ENCODE results near the gene RSPO4. TPM values are rescaled to one million over a fixed set of nuclear protein-coding genes. Genes with fewer than 3 reads are reported as not detected.

The RSPO4 gene
- polyA plus RNA-seq, 1 donor from 2014 or later, result not detected

GRCh38 chr20:967796-968742 is 34.0 kb downstream of the RSPO4 start:
- no peaks in the 10 kb centered on the region for H3K4me1 Mint-ChIP-seq
- no peaks in the 10 kb centered on the region for H3K9me3 Mint-ChIP-seq
- peak overlapping the region in 1 of 3 donors; percentile 62 for H3K27ac Mint-ChIP-seq
- H3K36me3 Mint-ChIP-seq, result no peaks in the 10 kb centered on the region
- H3K4me3 Mint-ChIP-seq, result peak overlapping the region in 1 of 4 donors; percentile 12
- peaks cover 12% of the 10 kb centered on the region for H3K27me3 Mint-ChIP-seq

GRCh38 chr20:965956-966355 is 36.2 kb downstream of the RSPO4 start:
- Mint-ChIP-seq H3K9me3 (no peaks in the 10 kb centered on the region), H3K36me3 (no peaks in the 10 kb centered on the region), H3K27ac (no peak overlapping the region), H3K27me3 (peaks cover 13% of the 10 kb centered on the region), H3K4me1 (no peaks in the 10 kb centered on the region), H3K4me3 (no peak overlapping the region)

GRCh38 chr20:963795-964194 is 38.3 kb downstream of the RSPO4 start:
- Mint-ChIP-seq H3K4me3 (no peak overlapping the region), H3K36me3 (no peaks in the 10 kb centered on the region), H3K27ac (no peak overlapping the region), H3K27me3 (peaks cover 12% of the 10 kb centered on the region), H3K9me3 (no peaks in the 10 kb centered on the region), H3K4me1 (no peaks in the 10 kb centered on the region)

GRCh38 chr20:962683-963082 is 39.4 kb downstream of the RSPO4 start:
- no peaks in the 10 kb centered on the region for H3K36me3 Mint-ChIP-seq
- peaks cover 13% of the 10 kb centered on the region for H3K27me3 Mint-ChIP-seq
- H3K9me3 Mint-ChIP-seq, result no peaks in the 10 kb centered on the region
- no peak overlapping the region for H3K4me3 Mint-ChIP-seq
- no peaks in the 10 kb centered on the region for H3K4me1 Mint-ChIP-seq
- no peak overlapping the region for H3K27ac Mint-ChIP-seq

GRCh38 chr20:962223-962622 is 39.9 kb downstream of the RSPO4 start:
- Mint-ChIP-seq H3K27ac (no peak overlapping the region), H3K4me3 (no peak overlapping the region), H3K36me3 (no peaks in the 10 kb centered on the region), H3K27me3 (peaks cover 15% of the 10 kb centered on the region), H3K4me1 (no peaks in the 10 kb centered on the region), H3K9me3 (no peaks in the 10 kb centered on the region)

- Mint-ChIP-seq H3K27ac (no peak overlapping the region), H3K27me3 (peaks cover 15% of the 10 kb centered on the region), H3K4me3 (no peak overlapping the region), H3K9me3 (no peaks in the 10 kb centered on the region), H3K4me1 (no peaks in the 10 kb centered on the region), H3K36me3 (no peaks in the 10 kb centered on the region)
Measured at GRCh38 chr20:961768-962167, 40.3 kb downstream of the RSPO4 start.

GRCh38 chr20:959996-960615 is 42.0 kb downstream of the RSPO4 start:
- Mint-ChIP-seq H3K27me3 (peaks cover 15% of the 10 kb centered on the region), H3K36me3 (no peaks in the 10 kb centered on the region), H3K4me1 (no peaks in the 10 kb centered on the region), H3K27ac (no peak overlapping the region), H3K4me3 (no peak overlapping the region), H3K9me3 (no peaks in the 10 kb centered on the region)

GRCh38 chr20:958936-959815 is 42.9 kb downstream of the RSPO4 start:
- Mint-ChIP-seq H3K9me3 (no peaks in the 10 kb centered on the region), H3K36me3 (no peaks in the 10 kb centered on the region), H3K27me3 (peaks cover 13% of the 10 kb centered on the region), H3K27ac (no peak overlapping the region), H3K4me1 (no peaks in the 10 kb centered on the region), H3K4me3 (no peak overlapping the region)

GRCh38 chr20:957544-957943 is 44.6 kb downstream of the RSPO4 start:
- Mint-ChIP-seq H3K36me3 (no peaks in the 10 kb centered on the region), H3K9me3 (no peaks in the 10 kb centered on the region), H3K27me3 (peaks cover 11% of the 10 kb centered on the region), H3K4me1 (no peaks in the 10 kb centered on the region), H3K4me3 (no peak overlapping the region), H3K27ac (no peak overlapping the region)

GRCh38 chr20:956330-956951 is 45.7 kb downstream of the RSPO4 start:
- H3K4me3 Mint-ChIP-seq, result no peak overlapping the region
- H3K9me3 Mint-ChIP-seq, result no peaks in the 10 kb centered on the region
- H3K36me3 Mint-ChIP-seq, result no peaks in the 10 kb centered on the region
- no peaks in the 10 kb centered on the region for H3K4me1 Mint-ChIP-seq
- H3K27ac Mint-ChIP-seq, result peak overlapping the region in 1 of 3 donors; percentile 46
- H3K27me3 Mint-ChIP-seq, result peaks cover 11% of the 10 kb centered on the region

- no peaks in the 10 kb centered on the region for H3K36me3 Mint-ChIP-seq
- no peaks in the 10 kb centered on the region for H3K9me3 Mint-ChIP-seq
- no peak overlapping the region for H3K4me3 Mint-ChIP-seq
- peaks cover 11% of the 10 kb centered on the region for H3K27me3 Mint-ChIP-seq
- H3K4me1 Mint-ChIP-seq, result no peaks in the 10 kb centered on the region
- no peak overlapping the region for H3K27ac Mint-ChIP-seq
Measured at GRCh38 chr20:955656-956055, 46.5 kb downstream of the RSPO4 start.

GRCh38 chr20:955111-955510 is 47.0 kb downstream of the RSPO4 start:
- peaks cover 14% of the 10 kb centered on the region for H3K27me3 Mint-ChIP-seq
- H3K4me3 Mint-ChIP-seq, result no peak overlapping the region
- H3K36me3 Mint-ChIP-seq, result no peaks in the 10 kb centered on the region
- no peaks in the 10 kb centered on the region for H3K9me3 Mint-ChIP-seq
- H3K4me1 Mint-ChIP-seq, result no peaks in the 10 kb centered on the region
- no peak overlapping the region for H3K27ac Mint-ChIP-seq

GRCh38 chr20:953742-954141 is 48.4 kb downstream of the RSPO4 start:
- Mint-ChIP-seq H3K36me3 (no peaks in the 10 kb centered on the region), H3K4me1 (no peaks in the 10 kb centered on the region), H3K9me3 (no peaks in the 10 kb centered on the region), H3K4me3 (no peak overlapping the region), H3K27me3 (peaks cover 18% of the 10 kb centered on the region), H3K27ac (no peak overlapping the region)

- no peak overlapping the region for H3K4me3 Mint-ChIP-seq
- no peaks in the 10 kb centered on the region for H3K4me1 Mint-ChIP-seq
- H3K27ac Mint-ChIP-seq, result no peak overlapping the region
- peaks cover 0 to 4% (median 0%) of the 10 kb centered on the region in 3 donors for H3K9me3 Mint-ChIP-seq
- H3K27me3 Mint-ChIP-seq, result peaks cover 18% of the 10 kb centered on the region
- H3K36me3 Mint-ChIP-seq, result peaks cover 1% of the 10 kb centered on the region
Measured at GRCh38 chr20:952196-952795, 49.8 kb downstream of the RSPO4 start.
